GM23338 (cell line): Measurements from ENCODE around the gene HEBP1.

Source experiments
- CREB1 ChIP-seq: fragments of 250-450 bp; sonication (Bioruptor Pico); IDR thresholded peaks from 2 replicates; pipeline ENCODE4 v1.5.0; 2020; ENCODE audit warnings: low read depth, mild to moderate bottlenecking, moderate library complexity
- CTCF ChIP-seq, 2 experiments: fragments of 200-600 bp in 1 of 2; sonication (generic) in 1 of 2; conservative IDR thresholded peaks; 2 replicates each; pipeline versions ENCODE4 v1.5.1 to v1.6.1; 2016 to 2017; ENCODE audit warnings: antibody characterized with exemption in 2 of 2, low read depth in 2 of 2, mild to moderate bottlenecking in 2 of 2, moderate library complexity in 1 of 2
- EZH2 ChIP-seq: fragments of 200-600 bp; sonication (generic); IDR thresholded peaks from one replicate; pipeline ENCODE4 v1.8.0; 2017; ENCODE audit warnings: antibody characterized with exemption, mild to moderate bottlenecking, low read depth; ENCODE audit not compliant: unreplicated experiment
- EZH2phosphoT487 ChIP-seq: fragments of 200-600 bp; sonication (generic); IDR thresholded peaks from one replicate; pipeline ENCODE4 v1.8.1; 2018; ENCODE audit warnings: antibody characterized with exemption; ENCODE audit not compliant: unreplicated experiment
- JUNB ChIP-seq: IDR thresholded peaks from one replicate; pipeline ENCODE4 v1.6.1; 2016; ENCODE audit warnings: antibody characterized with exemption; ENCODE audit not compliant: unreplicated experiment
- POLR2AphosphoS5 ChIP-seq: IDR thresholded peaks from 2 replicates; pipeline ENCODE4 v1.6.1; 2016; ENCODE audit warnings: antibody characterized with exemption, low read depth
- TF ChIP-seq, protein P1 (sequence below): IDR thresholded peaks from one replicate; pipeline ENCODE4 v1.6.1; 2018; ENCODE audit warnings: antibody characterized with exemption; ENCODE audit not compliant: unreplicated experiment

DNA sequence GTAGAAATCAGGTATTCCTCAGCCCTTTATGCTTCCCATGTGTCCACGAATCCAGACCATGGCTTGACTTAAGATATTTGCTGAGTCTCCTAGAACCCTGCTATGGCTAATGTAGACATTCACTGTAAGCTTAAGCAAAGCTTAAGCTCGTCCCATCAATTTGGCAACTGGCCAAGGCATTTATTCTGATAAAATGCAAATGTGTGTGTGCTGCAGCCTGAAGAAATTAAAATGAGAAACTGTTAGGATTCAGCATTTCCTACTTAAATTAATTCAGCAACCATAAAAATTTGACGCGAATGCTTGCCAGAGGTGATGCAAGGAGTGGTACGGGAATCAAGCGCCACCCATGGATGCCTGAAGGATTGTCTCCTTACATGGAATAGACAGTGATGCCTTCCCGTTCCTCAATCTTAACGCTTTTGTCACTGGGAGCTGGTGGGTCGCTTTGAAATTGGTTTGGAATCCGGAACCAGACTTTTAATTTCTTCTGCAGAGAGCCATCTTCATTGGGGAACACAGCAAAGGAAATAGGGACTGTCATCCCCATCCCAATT, 13.2 kb downstream of the HEBP1 start:
- TF ChIP-seq CTCF (conservative IDR thresholded peaks at IDR 0.05; ENCODE audit: low read depth in 2 of 2) (no peak), EZH2 (no peak), EZH2phosphoT487 (no peak), POLR2AphosphoS5 (no peak), CREB1 (CRISPR knock-in tag) (no peak), JUNB (no peak)
- TF ChIP-seq, protein P1, sequence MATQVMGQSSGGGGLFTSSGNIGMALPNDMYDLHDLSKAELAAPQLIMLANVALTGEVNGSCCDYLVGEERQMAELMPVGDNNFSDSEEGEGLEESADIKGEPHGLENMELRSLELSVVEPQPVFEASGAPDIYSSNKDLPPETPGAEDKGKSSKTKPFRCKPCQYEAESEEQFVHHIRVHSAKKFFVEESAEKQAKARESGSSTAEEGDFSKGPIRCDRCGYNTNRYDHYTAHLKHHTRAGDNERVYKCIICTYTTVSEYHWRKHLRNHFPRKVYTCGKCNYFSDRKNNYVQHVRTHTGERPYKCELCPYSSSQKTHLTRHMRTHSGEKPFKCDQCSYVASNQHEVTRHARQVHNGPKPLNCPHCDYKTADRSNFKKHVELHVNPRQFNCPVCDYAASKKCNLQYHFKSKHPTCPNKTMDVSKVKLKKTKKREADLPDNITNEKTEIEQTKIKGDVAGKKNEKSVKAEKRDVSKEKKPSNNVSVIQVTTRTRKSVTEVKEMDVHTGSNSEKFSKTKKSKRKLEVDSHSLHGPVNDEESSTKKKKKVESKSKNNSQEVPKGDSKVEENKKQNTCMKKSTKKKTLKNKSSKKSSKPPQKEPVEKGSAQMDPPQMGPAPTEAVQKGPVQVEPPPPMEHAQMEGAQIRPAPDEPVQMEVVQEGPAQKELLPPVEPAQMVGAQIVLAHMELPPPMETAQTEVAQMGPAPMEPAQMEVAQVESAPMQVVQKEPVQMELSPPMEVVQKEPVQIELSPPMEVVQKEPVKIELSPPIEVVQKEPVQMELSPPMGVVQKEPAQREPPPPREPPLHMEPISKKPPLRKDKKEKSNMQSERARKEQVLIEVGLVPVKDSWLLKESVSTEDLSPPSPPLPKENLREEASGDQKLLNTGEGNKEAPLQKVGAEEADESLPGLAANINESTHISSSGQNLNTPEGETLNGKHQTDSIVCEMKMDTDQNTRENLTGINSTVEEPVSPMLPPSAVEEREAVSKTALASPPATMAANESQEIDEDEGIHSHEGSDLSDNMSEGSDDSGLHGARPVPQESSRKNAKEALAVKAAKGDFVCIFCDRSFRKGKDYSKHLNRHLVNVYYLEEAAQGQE: no peak
